ENCODE results near the gene WDR13.

The WDR13 gene

GRCh38 chrX:48606091-48606490, 8.8 kb downstream of the WDR13 start:
- no peak overlapping the region for H3K4me3 ChIP-seq (ENCODE audit: low read depth, low read length)
- no peak for TF ChIP-seq CTCF (IDR thresholded peaks at IDR 0.05; ENCODE audit: low read depth, low read length, missing control alignments)
- no peak for DNase-seq (ENCODE audit: low read depth)

DNA sequence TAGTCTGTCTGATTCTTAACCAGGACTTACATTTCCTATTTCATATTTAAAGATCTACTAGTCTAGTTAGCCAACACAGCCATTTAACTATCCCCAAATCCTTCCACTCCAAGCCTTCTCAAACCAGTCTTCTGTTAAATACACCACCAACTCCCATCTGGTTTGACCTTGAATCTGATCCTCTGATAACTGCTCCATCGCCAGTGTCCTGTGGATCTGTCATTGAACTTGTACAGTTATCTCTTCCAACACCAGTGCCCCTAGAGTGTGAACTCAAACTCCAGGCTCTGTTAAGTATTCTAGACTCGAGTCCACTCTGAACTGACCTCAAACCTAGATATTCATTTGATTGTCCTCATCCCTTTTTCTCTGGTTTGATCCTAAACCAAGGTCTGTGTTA, 14.4 kb downstream of the WDR13 start:
- TF ChIP-seq CTCF (IDR thresholded peaks at IDR 0.05; ENCODE audit: low read depth, low read length, missing control alignments), result no peak
- no peak for DNase-seq (ENCODE audit: low read depth)
- H3K4me3 ChIP-seq (ENCODE audit: low read depth, low read length), result no peak overlapping the region

- DNase-seq (ENCODE audit: low read depth), result no peak
Observed at GRCh38 chrX:48613502-48614160, 16.3 kb downstream of the WDR13 start.

GRCh38 chrX:48616576-48616975, 19.3 kb downstream of the WDR13 start:
- TF ChIP-seq CTCF (IDR thresholded peaks at IDR 0.05; ENCODE audit: low read depth, low read length, missing control alignments), result no peak
- H3K4me3 ChIP-seq (ENCODE audit: low read depth, low read length), result no peak overlapping the region
- DNase-seq (ENCODE audit: low read depth), result no peak

More at GRCh38 chrX:48613502-48614160, 16.3 kb downstream of the WDR13 start:
- no peak for TF ChIP-seq CTCF (IDR thresholded peaks at IDR 0.05; ENCODE audit: low read depth, low read length, missing control alignments)
- H3K4me3 ChIP-seq (ENCODE audit: low read depth, low read length), result no peak overlapping the region

DNA sequence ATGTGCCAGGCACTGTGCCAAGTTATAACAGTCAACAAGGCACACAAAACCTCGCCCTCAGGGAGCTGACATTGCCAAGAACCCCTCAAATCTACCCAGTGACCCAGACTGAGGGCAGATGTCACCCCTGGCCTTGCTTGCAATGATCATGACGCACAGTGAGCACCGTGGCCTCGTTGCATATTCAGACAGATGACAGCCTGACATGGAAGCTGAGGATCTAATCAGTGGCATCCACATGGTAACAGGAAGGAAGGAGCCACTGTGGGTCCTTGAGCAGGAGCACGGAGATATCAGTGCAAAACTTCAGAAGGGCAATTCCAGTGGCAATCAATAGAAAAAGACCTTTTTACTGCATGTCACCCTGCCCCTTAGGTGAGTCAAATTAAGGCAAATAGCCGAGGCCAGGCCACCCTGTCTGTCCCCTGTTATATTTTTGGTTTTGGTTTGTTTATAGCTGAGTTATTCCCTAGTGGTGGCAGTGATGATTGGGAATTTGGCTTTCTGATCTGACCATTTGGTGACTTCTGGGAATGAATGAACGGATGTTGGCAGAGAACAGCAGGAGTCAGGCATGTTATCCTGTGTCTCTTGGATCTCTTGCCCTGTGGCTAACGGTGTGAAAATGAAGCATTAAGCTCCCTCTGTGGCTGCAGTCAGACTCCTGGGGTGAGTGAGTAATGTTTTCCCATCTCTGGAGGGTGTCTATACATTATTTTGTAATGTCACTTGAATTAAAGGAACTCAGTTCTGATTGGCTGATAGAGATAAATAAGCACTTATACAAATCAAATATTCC, 20.4 kb downstream of the WDR13 start:
- no peak for DNase-seq (ENCODE audit: low read depth)
- no peak for TF ChIP-seq CTCF (IDR thresholded peaks at IDR 0.05; ENCODE audit: low read depth, low read length, missing control alignments)
- no peak overlapping the region for H3K4me3 ChIP-seq (ENCODE audit: low read depth, low read length)

DNA sequence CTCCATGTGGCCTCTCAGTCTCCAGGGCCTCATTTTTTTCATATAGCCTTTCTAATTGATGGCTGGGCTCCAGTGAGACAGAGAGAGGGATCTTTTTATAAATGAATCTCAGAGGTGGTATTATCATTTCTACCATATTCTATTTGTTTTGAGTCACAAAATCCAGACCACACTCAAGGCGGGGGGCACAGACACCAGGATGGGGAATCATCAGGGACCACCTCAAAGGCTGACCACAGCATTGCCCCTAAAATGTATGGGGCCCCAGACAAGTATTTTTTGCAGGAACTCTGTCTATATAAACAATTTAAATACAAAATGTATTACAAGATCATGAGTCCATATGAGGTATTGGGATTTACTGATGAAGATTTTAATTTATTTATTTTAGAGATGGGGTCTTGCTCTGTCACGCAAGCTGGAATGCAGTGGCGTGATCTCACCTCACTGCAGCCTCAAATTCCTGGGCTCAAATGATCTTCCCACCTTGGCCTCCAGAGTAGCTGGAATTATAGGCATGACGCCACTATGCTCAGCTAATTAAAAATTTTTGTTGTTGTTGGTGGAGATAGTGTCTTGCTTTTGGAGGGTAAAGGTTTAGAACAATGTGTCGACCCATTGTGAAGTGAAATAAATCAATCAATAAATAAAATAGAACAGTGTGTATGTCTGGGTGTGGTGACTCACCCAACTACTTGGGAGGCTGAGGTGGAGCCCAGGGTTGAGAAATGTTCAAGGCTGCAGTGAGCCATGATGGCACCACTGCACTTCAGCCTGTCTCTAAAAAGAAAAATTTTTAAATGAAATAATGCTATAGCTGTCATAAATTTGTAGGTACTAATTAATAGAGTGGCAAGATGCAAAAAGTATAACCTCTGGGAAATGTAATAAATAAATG, 29.4 kb downstream of the WDR13 start:
- no peak for TF ChIP-seq CTCF (IDR thresholded peaks at IDR 0.05; ENCODE audit: low read depth, low read length, missing control alignments)

More for the DNA sequence above, 29.4 kb downstream of the WDR13 start:
- no peak for DNase-seq (ENCODE audit: low read depth)
- H3K4me3 ChIP-seq (ENCODE audit: low read depth, low read length), result no peak overlapping the region

Data from GM12864 (cell line).